GM21619 (cell line): ENCODE results near the gene RHOT1.

Experiments
- ATAC-seq: cut with Tn5 transposase; IDR thresholded peaks from one replicate; pipeline ENCODE4 v1.9.1; 2021; ENCODE audit not compliant: unreplicated experiment

RHOT1 gene

GRCh38 chr17:32266389-32267301 is 124.3 kb downstream of the RHOT1 start:
- ATAC-seq, result no peak

GRCh38 chr17:32267690-32268205 is 125.4 kb downstream of the RHOT1 start:
- no peak for ATAC-seq

GRCh38 chr17:32268734-32269288 is 126.5 kb downstream of the RHOT1 start:
- no peak for ATAC-seq

GRCh38 chr17:32269377-32269776 is 127.1 kb downstream of the RHOT1 start:
- ATAC-seq, result no peak

GRCh38 chr17:32271844-32272243 is 129.5 kb downstream of the RHOT1 start:
- ATAC-seq, result no peak

GRCh38 chr17:32274101-32274500 is 131.8 kb downstream of the RHOT1 start:
- no peak for ATAC-seq

GRCh38 chr17:32274643-32275042 is 132.3 kb downstream of the RHOT1 start:
- ATAC-seq, result no peak
